ENCODE measurements around the gene GPRC5D.

GPRC5D gene

DNA sequence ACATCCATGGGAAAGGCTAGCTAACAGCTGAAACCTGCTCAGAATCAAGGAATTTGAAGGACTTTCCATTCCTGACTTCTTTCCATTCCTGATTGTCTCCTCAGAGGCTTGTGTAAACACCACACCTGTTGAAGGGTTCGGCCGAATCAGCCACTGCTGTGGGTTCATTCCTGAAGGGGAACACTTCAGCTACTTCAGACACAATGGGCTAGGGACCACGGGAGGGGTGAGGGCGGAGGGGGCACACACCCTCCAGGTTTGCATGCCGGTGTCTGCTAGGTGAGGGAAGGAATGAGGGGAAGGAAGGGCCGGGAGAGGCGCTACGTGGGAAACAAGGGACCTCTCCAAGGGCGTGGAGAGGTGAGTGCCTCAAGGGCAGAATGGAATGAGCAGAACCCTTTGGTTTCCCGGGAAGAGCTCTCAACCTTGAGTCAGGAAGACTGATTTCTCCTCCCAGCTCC is 59.3 kb downstream of the GPRC5D start:
- Histone ChIP-seq H3K4me3 (replicated peaks; ENCODE audit: insufficient read depth, low read length) (no peak overlapping the region), H3K27me3 (ENCODE audit: insufficient read depth, poor library complexity, severe bottlenecking) (peaks cover 31% of the 10 kb centered on the region), H3K27ac (replicated peaks) (no peak overlapping the region)
- DNase-seq (ENCODE audit: low read depth in 1 of 2, low spot score in 1 of 2): no peak
- no peak for TF ChIP-seq SPI1 (IDR thresholded peaks at IDR 0.05; ENCODE audit: borderline replicate concordance, low read depth)
- TF ChIP-seq, protein P1, sequence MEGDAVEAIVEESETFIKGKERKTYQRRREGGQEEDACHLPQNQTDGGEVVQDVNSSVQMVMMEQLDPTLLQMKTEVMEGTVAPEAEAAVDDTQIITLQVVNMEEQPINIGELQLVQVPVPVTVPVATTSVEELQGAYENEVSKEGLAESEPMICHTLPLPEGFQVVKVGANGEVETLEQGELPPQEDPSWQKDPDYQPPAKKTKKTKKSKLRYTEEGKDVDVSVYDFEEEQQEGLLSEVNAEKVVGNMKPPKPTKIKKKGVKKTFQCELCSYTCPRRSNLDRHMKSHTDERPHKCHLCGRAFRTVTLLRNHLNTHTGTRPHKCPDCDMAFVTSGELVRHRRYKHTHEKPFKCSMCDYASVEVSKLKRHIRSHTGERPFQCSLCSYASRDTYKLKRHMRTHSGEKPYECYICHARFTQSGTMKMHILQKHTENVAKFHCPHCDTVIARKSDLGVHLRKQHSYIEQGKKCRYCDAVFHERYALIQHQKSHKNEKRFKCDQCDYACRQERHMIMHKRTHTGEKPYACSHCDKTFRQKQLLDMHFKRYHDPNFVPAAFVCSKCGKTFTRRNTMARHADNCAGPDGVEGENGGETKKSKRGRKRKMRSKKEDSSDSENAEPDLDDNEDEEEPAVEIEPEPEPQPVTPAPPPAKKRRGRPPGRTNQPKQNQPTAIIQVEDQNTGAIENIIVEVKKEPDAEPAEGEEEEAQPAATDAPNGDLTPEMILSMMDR (IDR thresholded peaks at IDR 0.05; ENCODE audit: insufficient read depth, low read length): no peak
- TF ChIP-seq GABPA (IDR thresholded peaks at IDR 0.05; ENCODE audit: low read depth): no peak
- no peak for TF ChIP-seq POLR2AphosphoS5 (IDR thresholded peaks at IDR 0.05; ENCODE audit: low read depth)
- TF ChIP-seq, protein P2, sequence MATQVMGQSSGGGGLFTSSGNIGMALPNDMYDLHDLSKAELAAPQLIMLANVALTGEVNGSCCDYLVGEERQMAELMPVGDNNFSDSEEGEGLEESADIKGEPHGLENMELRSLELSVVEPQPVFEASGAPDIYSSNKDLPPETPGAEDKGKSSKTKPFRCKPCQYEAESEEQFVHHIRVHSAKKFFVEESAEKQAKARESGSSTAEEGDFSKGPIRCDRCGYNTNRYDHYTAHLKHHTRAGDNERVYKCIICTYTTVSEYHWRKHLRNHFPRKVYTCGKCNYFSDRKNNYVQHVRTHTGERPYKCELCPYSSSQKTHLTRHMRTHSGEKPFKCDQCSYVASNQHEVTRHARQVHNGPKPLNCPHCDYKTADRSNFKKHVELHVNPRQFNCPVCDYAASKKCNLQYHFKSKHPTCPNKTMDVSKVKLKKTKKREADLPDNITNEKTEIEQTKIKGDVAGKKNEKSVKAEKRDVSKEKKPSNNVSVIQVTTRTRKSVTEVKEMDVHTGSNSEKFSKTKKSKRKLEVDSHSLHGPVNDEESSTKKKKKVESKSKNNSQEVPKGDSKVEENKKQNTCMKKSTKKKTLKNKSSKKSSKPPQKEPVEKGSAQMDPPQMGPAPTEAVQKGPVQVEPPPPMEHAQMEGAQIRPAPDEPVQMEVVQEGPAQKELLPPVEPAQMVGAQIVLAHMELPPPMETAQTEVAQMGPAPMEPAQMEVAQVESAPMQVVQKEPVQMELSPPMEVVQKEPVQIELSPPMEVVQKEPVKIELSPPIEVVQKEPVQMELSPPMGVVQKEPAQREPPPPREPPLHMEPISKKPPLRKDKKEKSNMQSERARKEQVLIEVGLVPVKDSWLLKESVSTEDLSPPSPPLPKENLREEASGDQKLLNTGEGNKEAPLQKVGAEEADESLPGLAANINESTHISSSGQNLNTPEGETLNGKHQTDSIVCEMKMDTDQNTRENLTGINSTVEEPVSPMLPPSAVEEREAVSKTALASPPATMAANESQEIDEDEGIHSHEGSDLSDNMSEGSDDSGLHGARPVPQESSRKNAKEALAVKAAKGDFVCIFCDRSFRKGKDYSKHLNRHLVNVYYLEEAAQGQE (IDR thresholded peaks at IDR 0.05; ENCODE audit: insufficient replicate concordance, low read depth): no peak

DNA sequence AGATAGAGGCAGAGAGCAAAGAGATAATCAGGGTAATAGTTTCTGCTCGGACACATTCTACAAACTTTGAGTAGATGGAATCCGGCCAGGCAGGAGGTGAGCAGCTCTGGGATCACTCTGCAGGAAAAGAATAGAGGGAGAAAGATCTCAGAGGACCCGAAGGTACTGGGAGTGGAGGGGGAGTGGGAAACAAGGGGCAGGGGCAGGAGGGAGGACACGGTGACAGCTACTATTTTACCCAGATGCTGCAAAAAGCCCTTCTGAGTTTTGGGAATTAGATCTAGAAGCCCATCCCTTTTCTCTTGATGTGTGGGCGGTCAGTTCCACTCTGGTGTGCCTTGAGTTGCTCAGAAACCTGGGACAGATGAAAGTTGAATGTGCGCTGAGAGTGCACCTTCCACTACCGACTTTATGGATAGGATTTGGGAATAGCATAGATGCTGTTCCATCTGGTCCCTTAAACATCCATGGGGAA is 60.1 kb downstream of the GPRC5D start:
- peaks cover 31% of the 10 kb centered on the region for H3K27me3 ChIP-seq (ENCODE audit: insufficient read depth, poor library complexity, severe bottlenecking)
- H3K4me3 ChIP-seq (replicated peaks; ENCODE audit: insufficient read depth, low read length): no peak overlapping the region
- DNase-seq (ENCODE audit: low read depth in 1 of 2, low spot score in 1 of 2): no peak
- TF ChIP-seq, protein P2 (IDR thresholded peaks at IDR 0.05; ENCODE audit: insufficient replicate concordance, low read depth): no peak
- TF ChIP-seq GABPA (IDR thresholded peaks at IDR 0.05; ENCODE audit: low read depth) (no peak), POLR2AphosphoS5 (IDR thresholded peaks at IDR 0.05; ENCODE audit: low read depth) (no peak), SPI1 (IDR thresholded peaks at IDR 0.05; ENCODE audit: borderline replicate concordance, low read depth) (no peak)
- TF ChIP-seq, protein P1 (IDR thresholded peaks at IDR 0.05; ENCODE audit: insufficient read depth, low read length): no peak
- H3K27ac ChIP-seq (replicated peaks): no peak overlapping the region

DNA sequence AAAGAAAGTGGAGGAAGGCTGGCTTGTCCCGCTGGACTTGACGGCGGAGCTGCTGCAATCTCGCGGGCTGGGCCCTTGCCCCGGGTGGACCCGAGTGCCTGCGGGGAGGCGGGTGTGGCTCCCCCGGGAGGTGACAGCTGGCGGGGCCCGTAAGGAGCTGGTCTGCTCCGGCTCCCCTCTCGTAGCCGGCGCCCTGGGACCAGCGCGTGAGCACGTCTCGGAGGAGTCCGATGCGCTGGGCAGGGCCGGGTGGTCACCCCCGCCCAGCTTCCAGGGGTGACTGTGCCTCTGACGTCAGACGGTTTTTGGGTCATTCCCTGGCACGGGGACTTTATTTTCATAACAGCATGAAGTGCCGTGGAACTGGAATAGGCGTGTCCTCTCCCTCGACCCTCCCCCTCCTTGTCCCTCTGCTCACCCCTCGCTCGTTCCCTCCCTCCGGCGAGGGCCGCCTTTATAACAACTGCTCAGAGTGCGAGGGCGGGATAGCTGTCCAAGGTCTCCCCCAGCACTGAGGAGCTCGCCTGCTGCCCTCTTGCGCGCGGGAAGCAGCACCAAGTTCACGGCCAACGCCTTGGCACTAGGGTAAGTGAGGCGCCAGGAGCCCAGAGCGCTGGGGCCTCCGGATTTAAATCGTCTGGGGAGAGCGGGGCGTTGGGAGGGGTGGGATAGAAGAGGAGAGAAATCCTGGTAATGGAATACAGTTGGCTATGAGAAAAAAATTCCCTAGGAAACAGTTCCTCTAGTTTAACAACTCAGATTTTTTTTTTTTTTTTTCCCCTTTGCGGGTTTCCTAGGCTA is 60.7 kb downstream of the GPRC5D start, which contains the start of gene GPRC5A:
Gene GPRC5A, plus strand, starts transcription at position 483 of the 801 bp plus-strand sequence. CDS start 16,688 bp downstream, outside the sequence.
- H3K27me3 ChIP-seq (ENCODE audit: insufficient read depth, poor library complexity, severe bottlenecking): peaks cover 28% of the 10 kb centered on the region
- H3K4me3 ChIP-seq (replicated peaks; ENCODE audit: insufficient read depth, low read length): peak within 1 kb of the TSS; percentile 0
- TF ChIP-seq, protein P1 (IDR thresholded peaks at IDR 0.05; ENCODE audit: insufficient read depth, low read length): no peak
- TF ChIP-seq GABPA (IDR thresholded peaks at IDR 0.05; ENCODE audit: low read depth) (no peak), POLR2AphosphoS5 (IDR thresholded peaks at IDR 0.05; ENCODE audit: low read depth) (no peak), SPI1 (IDR thresholded peaks at IDR 0.05; ENCODE audit: borderline replicate concordance, low read depth) (no peak)
- TF ChIP-seq, protein P2 (IDR thresholded peaks at IDR 0.05; ENCODE audit: insufficient replicate concordance, low read depth): peak; percentile 76
- no peak for DNase-seq (ENCODE audit: low read depth in 1 of 2, low spot score in 1 of 2)
- no peak within 1 kb of the TSS for H3K27ac ChIP-seq (replicated peaks)
